ENCODE results near the gene ARHGAP15.

GRCh38 chr2:143417428-143417827 lies 288.2 kb downstream of the ARHGAP15 start:
- TF ChIP-seq CTCF (IDR thresholded peaks at IDR 0.05), result no peak
- TF ChIP-seq POLR2A (IDR thresholded peaks at IDR 0.05), result no peak

Measured in vagina (tissue), 2 donors.